Osteoblast (primary cell): Measurements from ENCODE around the gene ZNF189. TPM values are rescaled to one million over a fixed set of nuclear protein-coding genes. Genes with fewer than 3 reads are reported as not detected.

Experiments
- DNase-seq: peaks from one replicate; pipeline ENCODE4 v3.0.0; 2011; ENCODE audit warnings: low spot score, mixed read lengths; ENCODE audit not compliant: insufficient read length; ENCODE audit errors: missing footprints
- H2AFZ ChIP-seq: 2 replicates; pipeline ENCODE4 v1.6.0; 2011; ENCODE audit warnings: mild to moderate bottlenecking, low read length
- H3K27ac ChIP-seq: 2 replicates; pipeline ENCODE4 v1.5.1; 2011; ENCODE audit warnings: mild to moderate bottlenecking, low read depth, low read length, moderate library complexity
- H3K27me3 ChIP-seq: 2 replicates; pipeline ENCODE4 v1.6.0; 2012; ENCODE audit warnings: mild to moderate bottlenecking, control low read depth, inconsistent platforms, low read length, moderate library complexity; ENCODE audit not compliant: insufficient read depth
- H3K36me3 ChIP-seq: 2 replicates; pipeline ENCODE4 v1.5.1; 2011; ENCODE audit warnings: mild to moderate bottlenecking, low read length, control low read depth, moderate library complexity; ENCODE audit not compliant: insufficient read depth
- H3K4me1 ChIP-seq: 2 replicates; pipeline ENCODE4 v1.5.1; 2011; ENCODE audit warnings: mild to moderate bottlenecking, low read length, control low read depth, moderate library complexity; ENCODE audit not compliant: insufficient read depth
- H3K4me2 ChIP-seq: 2 replicates; pipeline ENCODE4 v1.6.0; 2011; ENCODE audit warnings: mild to moderate bottlenecking, low read length; ENCODE audit not compliant: insufficient read depth
- H3K4me3 ChIP-seq: fragments of 200-600 bp; sonication (generic); 3 replicates; pipeline ENCODE4 v1.5.1; 2012; ENCODE audit warnings: mild to moderate bottlenecking, low read length, inconsistent platforms; ENCODE audit not compliant: insufficient read depth
- H3K79me2 ChIP-seq: 2 replicates; pipeline ENCODE4 v1.6.0; 2012; ENCODE audit warnings: mild to moderate bottlenecking, low read length, control low read depth, inconsistent platforms; ENCODE audit not compliant: insufficient read depth
- H3K9me3 ChIP-seq: 2 replicates; pipeline ENCODE4 v1.5.1; 2011; ENCODE audit warnings: low read depth, low read length, control low read depth
- H4K20me1 ChIP-seq: 2 replicates; pipeline ENCODE4 v1.6.0; 2012; ENCODE audit warnings: mild to moderate bottlenecking, low read length, control low read depth; ENCODE audit not compliant: insufficient read depth
- CTCF ChIP-seq: IDR thresholded peaks from 2 replicates; pipeline ENCODE4 v1.5.1; 2011; ENCODE audit warnings: mild to moderate bottlenecking, low read depth, low read length, moderate library complexity; ENCODE audit errors: extremely low read depth
- total RNA-seq: library from RNA; depleted of rRNA; stranded (reverse); fragments of >200 nt; gene quantifications from 2 replicates; pipeline ENCODE4 v1.2.3, GENCODE V29; 2012

Gene ZNF189
- total RNA-seq, 1 donor, result 17.7 TPM

GRCh38 chr9:101449071-101449721 is 50.5 kb downstream of the ZNF189 start:
- peak; percentile 42 for TF ChIP-seq CTCF
- H2AFZ ChIP-seq, result peak overlapping the region; percentile 90
- H4K20me1 ChIP-seq, result no peaks in the 10 kb centered on the region
- peak; percentile 90 for DNase-seq
- peaks cover 7% of the 10 kb centered on the region for H3K27me3 ChIP-seq
- peaks cover 6% of the 10 kb centered on the region for H3K4me1 ChIP-seq
- H3K4me2 ChIP-seq, result peak overlapping the region; percentile 86
- H3K4me3 ChIP-seq, result peak overlapping the region; percentile 75
- H3K9me3 ChIP-seq, result no peaks in the 10 kb centered on the region
- H3K27ac ChIP-seq, result no peak overlapping the region
- H3K36me3 ChIP-seq, result no peaks in the 10 kb centered on the region
- H3K79me2 ChIP-seq, result no peaks in the 10 kb centered on the region

- no peak for DNase-seq
- no peaks in the 10 kb centered on the region for H3K9me3 ChIP-seq
- no peak overlapping the region for H3K4me3 ChIP-seq
- no peak for TF ChIP-seq CTCF
- peaks cover 6% of the 10 kb centered on the region for H3K4me1 ChIP-seq
- H3K36me3 ChIP-seq, result no peaks in the 10 kb centered on the region
- H3K4me2 ChIP-seq, result no peak overlapping the region
- peaks cover 7% of the 10 kb centered on the region for H3K27me3 ChIP-seq
- no peaks in the 10 kb centered on the region for H4K20me1 ChIP-seq
- no peaks in the 10 kb centered on the region for H3K79me2 ChIP-seq
- no peak overlapping the region for H2AFZ ChIP-seq
- H3K27ac ChIP-seq, result no peak overlapping the region
Observed at GRCh38 chr9:101450931-101451330, 52.3 kb downstream of the ZNF189 start.

GRCh38 chr9:101451498-101451897 is 52.8 kb downstream of the ZNF189 start:
- no peaks in the 10 kb centered on the region for H3K36me3 ChIP-seq
- no peak for DNase-seq
- peaks cover 7% of the 10 kb centered on the region for H3K27me3 ChIP-seq
- no peaks in the 10 kb centered on the region for H4K20me1 ChIP-seq
- no peak overlapping the region for H2AFZ ChIP-seq
- H3K79me2 ChIP-seq, result no peaks in the 10 kb centered on the region
- H3K4me1 ChIP-seq, result peaks cover 6% of the 10 kb centered on the region
- TF ChIP-seq CTCF, result no peak
- no peak overlapping the region for H3K4me3 ChIP-seq
- no peak overlapping the region for H3K27ac ChIP-seq
- H3K9me3 ChIP-seq, result no peaks in the 10 kb centered on the region
- H3K4me2 ChIP-seq, result no peak overlapping the region

- Histone ChIP-seq H3K27me3 (peaks cover 7% of the 10 kb centered on the region), H3K27ac (no peak overlapping the region), H3K9me3 (no peaks in the 10 kb centered on the region), H3K4me3 (no peak overlapping the region), H3K36me3 (no peaks in the 10 kb centered on the region), H3K4me1 (peaks cover 6% of the 10 kb centered on the region), H2AFZ (no peak overlapping the region), H3K79me2 (no peaks in the 10 kb centered on the region), H3K4me2 (no peak overlapping the region), H4K20me1 (no peaks in the 10 kb centered on the region)
- no peak for TF ChIP-seq CTCF
- no peak for DNase-seq
Observed at GRCh38 chr9:101453776-101454570, 55.3 kb downstream of the ZNF189 start.
